GM10266 (cell line): ENCODE measurements around the gene WDR45B.

Experiments used
- DNase-seq: peaks from one replicate; pipeline ENCODE4 v3.0.0; 2012; ENCODE audit errors: extremely low spot score
- CTCF ChIP-seq: IDR thresholded peaks from 2 replicates; pipeline ENCODE4 v1.5.1; 2012; ENCODE audit warnings: mild to moderate bottlenecking, low read depth; ENCODE audit not compliant: control insufficient read depth, insufficient read depth; ENCODE audit errors: missing control alignments

WDR45B gene

GRCh38 chr17:82675476-82676245 is 27.4 kb upstream of the WDR45B start:
- no peak for DNase-seq
- no peak for TF ChIP-seq CTCF

GRCh38 chr17:82674656-82675475 is 26.6 kb upstream of the WDR45B start:
- TF ChIP-seq CTCF, result no peak

GRCh38 chr17:82670661-82671450 is 22.6 kb upstream of the WDR45B start:
- DNase-seq, result no peak
- TF ChIP-seq CTCF, result no peak

More at GRCh38 chr17:82674656-82675475, 26.6 kb upstream of the WDR45B start:
- no peak for DNase-seq

- DNase-seq, result peak; percentile 71
- TF ChIP-seq CTCF, result peak; percentile 67
Observed at GRCh38 chr17:82668631-82669099, 20.4 kb upstream of the WDR45B start.

GRCh38 chr17:82668024-82668630 is 19.9 kb upstream of the WDR45B start:
- DNase-seq, result no peak

GRCh38 chr17:82667668-82668000 is 19.4 kb upstream of the WDR45B start:
- no peak for DNase-seq
- no peak for TF ChIP-seq CTCF

More at GRCh38 chr17:82668024-82668630, 19.9 kb upstream of the WDR45B start:
- TF ChIP-seq CTCF, result no peak
